H1 (cell line): ENCODE measurements around the gene LYAR. TPM values are rescaled to one million over a fixed set of nuclear protein-coding genes. Genes with fewer than 3 reads are reported as not detected.

ENCODE experiments used
- EP300 ChIP-seq, 2 experiments: IDR thresholded peaks; 1 replicate in 1 of 2; 2 replicates in 1 of 2; pipeline ENCODE4 v1.6.1; 2011 to 2012; ENCODE audit warnings: low read depth in 2 of 2, low read length in 2 of 2, mild to moderate bottlenecking in 2 of 2, borderline replicate concordance in 1 of 2, inconsistent platforms in 1 of 2, moderate library complexity in 1 of 2
- KDM5A ChIP-seq: fragments of 200-600 bp; IDR thresholded peaks from 2 replicates; pipeline ENCODE4 v1.7.1; 2012; ENCODE audit warnings: mild to moderate bottlenecking, low read length, inconsistent platforms, mixed read lengths
- SP2 ChIP-seq: IDR thresholded peaks from 2 replicates; pipeline ENCODE4 v1.6.1; 2012; ENCODE audit warnings: mild to moderate bottlenecking, low read length, inconsistent platforms
- SRF ChIP-seq: IDR thresholded peaks from 2 replicates; pipeline ENCODE4 v1.6.1; 2011; ENCODE audit warnings: mild to moderate bottlenecking, low read depth, low read length, moderate library complexity
- TAF7 ChIP-seq: optimal IDR thresholded peaks from 2 replicates; pipeline ENCODE3; 2011; ENCODE audit warnings: low read depth, mild to moderate bottlenecking, inconsistent platforms, low read length, moderate library complexity, borderline replicate concordance
- polyA plus RNA-seq, 7 experiments: library from polyadenylated mRNA; depleted of rRNA in 3 of 7; stranded (reverse) in 5 of 7; unstranded in 2 of 7; fragments of >200 nt in 5 of 7; fragments of 200-250 nt in 2 of 7; gene quantifications; 1 replicate in 5 of 7; 2 replicates in 1 of 7; 4 replicates in 1 of 7; pipeline versions ENCODE4 v1.2.1 to v1.2.3, GENCODE V29; 2011 to 2013; ENCODE audit warnings: missing spikeins in 2 of 7, mixed read lengths in 2 of 7
- total RNA-seq: library from RNA; stranded (reverse); fragmentation: NEBNext Ultra II Directional; extraction: Animal tissue kit (Norgen Biotek cat#: 25700); gene quantifications from 2 replicates; pipeline ENCODE4 v1.2.1, GENCODE V29; 2021

The LYAR gene
- total and polyA plus RNA-seq, 2 of the 8 experiments (the other 6 are each of a cell fraction or from before 2014, with no cell fraction given) = 6.5 to 46.9 TPM

GRCh38 chr4:4326166-4326565, 36.2 kb upstream of the LYAR start (continued):
- TF ChIP-seq KDM5A = no peak
- no peak for TF ChIP-seq SP2
- TF ChIP-seq SRF = no peak
- no peak for TF ChIP-seq EP300 (IDR thresholded peaks at IDR 0.05; ENCODE audit: borderline replicate concordance in 1 of 2, low read depth in 2 of 2, low read length in 2 of 2)
- TF ChIP-seq TAF7 = no peak
